Measurements from ENCODE around the gene FMO5.

DNA sequence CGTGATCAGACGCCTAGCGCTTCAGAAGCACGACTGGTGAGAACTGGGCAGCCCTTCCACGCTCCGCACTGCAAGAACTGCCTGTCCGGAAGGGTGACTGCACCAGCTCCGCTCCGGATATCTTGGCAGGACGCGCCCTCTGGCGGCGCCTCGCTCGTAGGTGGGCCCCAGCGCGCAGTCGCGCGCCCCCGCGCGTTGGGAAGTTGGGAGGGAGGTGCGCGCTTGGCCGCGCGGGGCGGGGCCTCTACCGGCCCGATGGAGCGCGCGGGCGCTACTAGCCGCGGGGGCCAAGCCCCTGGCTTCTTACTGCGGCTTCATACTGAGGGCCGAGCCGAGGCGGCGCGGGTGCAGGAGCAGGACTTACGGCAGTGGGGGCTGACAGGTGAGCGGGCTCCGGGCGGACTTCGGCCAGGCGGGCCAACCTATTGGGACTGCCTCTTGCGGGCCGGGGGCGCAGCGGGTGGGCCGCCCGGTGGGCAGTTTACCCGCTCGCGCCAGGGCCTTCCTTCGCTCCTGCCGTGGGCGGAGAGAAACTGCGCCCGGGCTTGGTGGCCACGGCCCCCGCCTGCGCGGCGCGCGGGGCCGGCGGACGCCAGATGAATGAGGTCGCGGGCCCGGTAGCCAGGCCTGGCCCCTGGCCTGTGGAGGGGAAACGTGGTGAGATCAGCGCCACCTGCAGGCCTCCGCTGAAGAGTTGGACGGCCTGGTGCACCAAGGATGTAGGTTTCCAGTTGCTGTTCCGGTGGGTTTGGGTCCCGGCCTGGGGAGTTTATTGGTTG is 17.5 kb upstream of the FMO5 start, which contains the start of gene CHD1L:
- TF ChIP-seq CTCF (IDR thresholded peaks at IDR 0.05) = peak; percentile 66 to 95 (median 85)
- no peak for TF ChIP-seq POLR2A (IDR thresholded peaks at IDR 0.05)

Data from testis (tissue), 2 donors.